Endothelial cell of umbilical vein (primary cell): Measurements from ENCODE around the gene PARD6G. TPM values are rescaled to one million over a fixed set of nuclear protein-coding genes. Genes with fewer than 3 reads are reported as not detected.

Experiments
- BruUV-seq: library from RNA; stranded (reverse); fragments of 400-500 nt; replicated peaks from 2 replicates; lab custom pipeline; 2021; lab: Mats Ljungman, UMichigan
- CTCF ChIA-PET: fragments of 300-600, 350-600 bp; sonication (Branson Sonifier 250); formaldehyde crosslinking; loops from one replicate; lab custom pipeline; 2021; ENCODE audit warnings: antibody characterized with exemption, inconsistent platforms; lab: Charles Lee
- POLR2A ChIA-PET: fragments of 300-600, 350-600 bp; sonication (Branson Sonifier 250); formaldehyde crosslinking; loops from one replicate; lab custom pipeline; 2021; ENCODE audit warnings: antibody characterized with exemption, inconsistent platforms; lab: Charles Lee
- DNase-seq: peaks from one replicate; pipeline ENCODE4 v3.0.0-alpha.2; 2011; ENCODE audit warnings: low read depth, low spot score
- FAIRE-seq: peaks from 2 replicates; lab custom pipeline; 2011; peaks lifted over from hg19 to GRCh38; lab: Jason Lieb, UNC
- H2AFZ ChIP-seq: 2 replicates; pipeline ENCODE4 v1.6.0; 2012; ENCODE audit warnings: low read depth, low read length, control low read depth, inconsistent platforms
- H3K27ac ChIP-seq: 2 replicates; pipeline ENCODE4 v1.5.1; 2011; ENCODE audit warnings: low read depth, mild to moderate bottlenecking, control low read depth, low read length, moderate library complexity; ENCODE audit not compliant: insufficient read depth
- H3K27me3 ChIP-seq, 2 experiments: 2 replicates each; pipeline versions ENCODE4 v1.6.0 to v1.6.1; 2011; ENCODE audit warnings: low read length in 2 of 2, mixed read lengths in 1 of 2; ENCODE audit not compliant: control insufficient read depth in 2 of 2, insufficient read depth in 2 of 2
- H3K36me3 ChIP-seq, 2 experiments: 2 replicates in 1 of 2; 3 replicates in 1 of 2; pipeline ENCODE4 v1.5.1; 2011; ENCODE audit warnings: low read length in 2 of 2, mild to moderate bottlenecking in 1 of 2, moderate library complexity in 1 of 2; ENCODE audit not compliant: control insufficient read depth in 2 of 2, insufficient read depth in 2 of 2; ENCODE audit errors: extremely low read depth in 1 of 2
- H3K4me1 ChIP-seq: 3 replicates; pipeline ENCODE4 v1.5.1; 2011; ENCODE audit warnings: mild to moderate bottlenecking, low read length; ENCODE audit not compliant: control insufficient read depth, insufficient read depth; ENCODE audit errors: extremely low read depth
- H3K4me2 ChIP-seq: 2 replicates; pipeline ENCODE4 v1.6.1; 2011; ENCODE audit warnings: low read length, control low read depth, mixed read lengths; ENCODE audit not compliant: insufficient read depth
- H3K4me3 ChIP-seq, 3 experiments: fragments of 200-600 bp in 1 of 3; sonication (generic), shearing (Covaris generic) in 1 of 3; replicated peaks in 1 of 3; 2 replicates each; pipeline ENCODE4 v1.5.1; 2011 to 2016; ENCODE audit warnings: control low read depth in 3 of 3, low read length in 3 of 3, mild to moderate bottlenecking in 2 of 3, inconsistent platforms in 1 of 3, low read depth in 1 of 3, moderate library complexity in 1 of 3; ENCODE audit not compliant: insufficient read depth in 1 of 3
- H3K79me2 ChIP-seq: 2 replicates; pipeline ENCODE4 v1.6.0; 2012; ENCODE audit warnings: low read length, inconsistent platforms; ENCODE audit not compliant: control insufficient read depth, insufficient read depth
- H3K9ac ChIP-seq: replicated peaks from 2 replicates; pipeline ENCODE3; 2011; ENCODE audit warnings: low read length, control low read depth; ENCODE audit not compliant: insufficient read depth; ENCODE audit errors: extremely low read depth
- H3K9me1 ChIP-seq: replicated peaks from 3 replicates; pipeline ENCODE4 v1.6.0; 2011; ENCODE audit warnings: mild to moderate bottlenecking, low read length; ENCODE audit not compliant: control insufficient read depth, insufficient read depth; ENCODE audit errors: extremely low read depth
- H3K9me3 ChIP-seq: replicated peaks from 2 replicates; pipeline ENCODE4 v1.5.1; 2012; ENCODE audit warnings: low read length, inconsistent platforms; ENCODE audit not compliant: control insufficient read depth, insufficient read depth
- H4K20me1 ChIP-seq: replicated peaks from 2 replicates; pipeline ENCODE3; 2011; ENCODE audit warnings: mild to moderate bottlenecking, low read length; ENCODE audit not compliant: control insufficient read depth, insufficient read depth; ENCODE audit errors: extremely low read depth
- EZH2 ChIP-seq: IDR thresholded peaks from 2 replicates; pipeline ENCODE4 v1.6.1; 2012; ENCODE audit warnings: borderline replicate concordance, low read depth, mild to moderate bottlenecking, moderate library complexity, low read length, inconsistent platforms; ENCODE audit not compliant: severe bottlenecking
- FOS ChIP-seq: IDR thresholded peaks from 2 replicates; pipeline ENCODE4 v1.6.1; 2011; ENCODE audit warnings: mild to moderate bottlenecking, low read length, moderate library complexity, borderline replicate concordance; ENCODE audit not compliant: insufficient read depth
- GATA2 ChIP-seq: IDR thresholded peaks from 2 replicates; pipeline ENCODE4 v1.7.0; 2011; ENCODE audit warnings: low read depth, mild to moderate bottlenecking, moderate library complexity, mixed read lengths, low read length; ENCODE audit not compliant: insufficient read length, insufficient read depth
- JUN ChIP-seq: IDR thresholded peaks from 2 replicates; pipeline ENCODE4 v1.6.1; 2011; ENCODE audit warnings: borderline replicate concordance, low read depth; ENCODE audit not compliant: insufficient read length, insufficient read depth
- MYC ChIP-seq: IDR thresholded peaks from one replicate; pipeline ENCODE4 v1.6.1; 2011; ENCODE audit warnings: mild to moderate bottlenecking, low read depth, low read length
- POLR2A ChIP-seq: IDR thresholded peaks from 2 replicates; pipeline ENCODE4 v1.6.1; 2012; ENCODE audit warnings: low read depth, mild to moderate bottlenecking, control low read depth, low read length
- POLR2AphosphoS5 ChIP-seq: IDR thresholded peaks from 2 replicates; pipeline ENCODE4 v1.6.1; 2012; ENCODE audit warnings: low read depth, mild to moderate bottlenecking, control low read depth, low read length, moderate library complexity; ENCODE audit not compliant: insufficient read depth
- dilution Hi-C: fragments of 300-500 bp; cut with MboI; formaldehyde crosslinking; loops from one replicate; pipeline ENCODE4 v1.15.0; 2019; ENCODE audit warnings: low sequenced_read_pairs; ENCODE audit not compliant: extremely low pct_ligation_motif_present
- intact Hi-C: fragments of 100-400 bp; cut with micrococcal nuclease; formaldehyde crosslinking; loops from one replicate; pipeline ENCODE4 v1.10.0; 2022
- polyA plus RNA-seq, 4 experiments: library from polyadenylated mRNA; depleted of rRNA in 3 of 4; stranded (reverse) in 3 of 4; unstranded in 1 of 4; fragments of >200 nt; gene quantifications; 2 replicates each; pipeline versions ENCODE4 v1.2.1 to v1.2.3, GENCODE V29; 2011 to 2012; ENCODE audit warnings: missing spikeins in 1 of 4
- total RNA-seq: library from RNA; stranded (reverse); gene quantifications from 2 replicates; pipeline ENCODE4 v1.2.3, GENCODE V29; 2021
- TF ChIP-seq, protein P1 (sequence below), 2 donors: IDR thresholded peaks; 1 replicate in 1 of 2; 2 replicates in 1 of 2; pipeline ENCODE4 v1.5.1; 2011; ENCODE audit warnings: low read length in 2 of 2, mild to moderate bottlenecking in 2 of 2, moderate library complexity in 2 of 2, control low read depth in 1 of 2, inconsistent platforms in 1 of 2, low read depth in 1 of 2; ENCODE audit not compliant: insufficient read depth in 1 of 2; ENCODE audit errors: extremely low read depth in 1 of 2
- TF ChIP-seq, protein P2 (sequence below): IDR thresholded peaks from 2 replicates; pipeline ENCODE4 v1.6.1; 2011; ENCODE audit not compliant: insufficient read depth, insufficient read length

PARD6G gene
- total and polyA plus RNA-seq, 2 donors (not counting 3 experiments of a cell fraction or from before 2014, with no cell fraction given) = 1.2 to 1.8 TPM

DNA sequence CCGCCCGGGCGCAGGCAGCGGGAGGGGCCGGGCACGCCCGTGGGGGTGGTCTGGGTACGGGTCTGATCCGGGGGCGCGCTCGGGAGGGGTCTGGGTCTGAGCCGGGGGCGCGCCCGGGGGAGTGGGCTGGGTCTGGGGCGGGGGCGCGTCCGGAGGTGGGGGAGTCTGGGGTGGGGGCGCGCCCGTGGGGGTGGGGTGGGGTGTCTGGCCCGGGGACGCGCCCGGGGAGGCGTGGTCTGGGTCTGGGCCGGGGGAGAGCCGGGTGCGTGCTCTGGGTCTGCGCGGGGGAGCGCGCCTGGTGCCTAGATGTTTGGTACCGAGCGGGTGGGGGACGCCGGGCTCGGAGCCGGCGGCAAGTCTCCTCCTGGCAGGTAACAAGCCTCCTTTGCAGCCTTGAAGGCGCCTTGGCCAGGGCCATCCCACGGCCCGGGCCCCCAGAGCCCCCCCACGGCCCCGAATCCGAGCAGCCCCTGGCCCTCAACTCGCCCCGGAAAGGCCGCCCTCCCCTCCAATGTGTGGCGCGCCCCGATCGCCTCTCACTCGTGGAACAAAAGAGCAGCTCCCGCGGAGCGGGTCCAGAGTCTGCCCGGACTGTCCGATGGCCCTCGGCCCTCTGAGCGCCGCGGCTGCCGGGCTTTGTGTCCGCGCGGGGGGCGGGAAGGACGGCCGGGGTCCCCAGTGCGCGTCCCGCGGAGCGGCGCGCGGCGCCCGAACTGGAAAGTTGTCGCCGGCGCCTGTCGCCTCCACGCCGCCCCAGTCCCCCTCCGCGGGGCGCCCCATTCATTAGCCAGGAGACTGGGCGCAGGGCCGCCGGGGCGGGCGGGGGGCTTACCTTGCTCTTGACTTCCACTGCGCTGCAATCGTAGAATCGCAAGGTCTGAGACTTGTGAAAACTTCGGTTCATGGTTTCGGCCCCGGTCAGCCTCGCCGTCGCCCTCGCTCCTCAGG lies 595 bp downstream of the PARD6G start:
- no TSS peak for BruUV-seq
- dilution Hi-C loops = no loop called here
- POLR2A ChIA-PET = no interaction called here

More for the DNA sequence above, 595 bp downstream of the PARD6G start:
- no peaks in the 10 kb centered on the region for H3K36me3 ChIP-seq
- no peak for TF ChIP-seq EZH2
- no peak for TF ChIP-seq FOS
- no peak for TF ChIP-seq GATA2
- no peak for TF ChIP-seq JUN
- no peak for TF ChIP-seq POLR2A
- TF ChIP-seq, protein P1, sequence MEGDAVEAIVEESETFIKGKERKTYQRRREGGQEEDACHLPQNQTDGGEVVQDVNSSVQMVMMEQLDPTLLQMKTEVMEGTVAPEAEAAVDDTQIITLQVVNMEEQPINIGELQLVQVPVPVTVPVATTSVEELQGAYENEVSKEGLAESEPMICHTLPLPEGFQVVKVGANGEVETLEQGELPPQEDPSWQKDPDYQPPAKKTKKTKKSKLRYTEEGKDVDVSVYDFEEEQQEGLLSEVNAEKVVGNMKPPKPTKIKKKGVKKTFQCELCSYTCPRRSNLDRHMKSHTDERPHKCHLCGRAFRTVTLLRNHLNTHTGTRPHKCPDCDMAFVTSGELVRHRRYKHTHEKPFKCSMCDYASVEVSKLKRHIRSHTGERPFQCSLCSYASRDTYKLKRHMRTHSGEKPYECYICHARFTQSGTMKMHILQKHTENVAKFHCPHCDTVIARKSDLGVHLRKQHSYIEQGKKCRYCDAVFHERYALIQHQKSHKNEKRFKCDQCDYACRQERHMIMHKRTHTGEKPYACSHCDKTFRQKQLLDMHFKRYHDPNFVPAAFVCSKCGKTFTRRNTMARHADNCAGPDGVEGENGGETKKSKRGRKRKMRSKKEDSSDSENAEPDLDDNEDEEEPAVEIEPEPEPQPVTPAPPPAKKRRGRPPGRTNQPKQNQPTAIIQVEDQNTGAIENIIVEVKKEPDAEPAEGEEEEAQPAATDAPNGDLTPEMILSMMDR (IDR thresholded peaks at IDR 0.05; ENCODE audit: extremely low read depth in 1 of 2, insufficient read depth in 1 of 2, low read depth in 1 of 2, low read length in 2 of 2) = no peak
- TF ChIP-seq MYC = no peak
- TF ChIP-seq, protein P2, sequence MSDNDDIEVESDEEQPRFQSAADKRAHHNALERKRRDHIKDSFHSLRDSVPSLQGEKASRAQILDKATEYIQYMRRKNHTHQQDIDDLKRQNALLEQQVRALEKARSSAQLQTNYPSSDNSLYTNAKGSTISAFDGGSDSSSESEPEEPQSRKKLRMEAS = no peak
- no peak for TF ChIP-seq POLR2AphosphoS5
- peak overlapping the region; percentile 45 for H3K4me2 ChIP-seq
- intact Hi-C loops = loop anchor here (1.0 kb wide), 1 partner anchor 11 kb away; no protein-coding TSS in a partner anchor
- no peak overlapping the region for H3K27ac ChIP-seq
- H3K4me1 ChIP-seq = peaks cover 4% of the 10 kb centered on the region
- CTCF ChIA-PET = interaction anchor here (0.8 to 1.3 kb wide), 3 partner anchors 10 to 89 kb away, joined by 4 to 7 read pairs (median 6); no protein-coding TSS in a partner anchor
- no peak overlapping the region for H3K9ac ChIP-seq
- H3K9me3 ChIP-seq = no peaks in the 10 kb centered on the region
- H3K9me1 ChIP-seq = no peaks in the 10 kb centered on the region
- no peaks in the 10 kb centered on the region for H3K79me2 ChIP-seq
- H3K27me3 ChIP-seq = peaks cover 18 to 24% of the 10 kb centered on the region in 2 experiments
- FAIRE-seq (no peak), DNase-seq (peak; percentile 16)
- H4K20me1 ChIP-seq = no peaks in the 10 kb centered on the region
- H3K4me3 ChIP-seq = peak overlapping the region; percentile 53 to 71 (median 69)
- H2AFZ ChIP-seq = peak overlapping the region; percentile 85
